ENCODE results near the gene ADAP1. TPM values are rescaled to one million over a fixed set of nuclear protein-coding genes. Genes with fewer than 3 reads are reported as not detected.
A peak's percentile ranks its signal among the peaks of the same experiment; 100 is the strongest.

The ADAP1 gene
- total and polyA plus RNA-seq, 2 of the 13 experiments (the other 11 are each of a cell fraction or from before 2014, with no cell fraction given) = 10.5 to 24.6 TPM

DNA sequence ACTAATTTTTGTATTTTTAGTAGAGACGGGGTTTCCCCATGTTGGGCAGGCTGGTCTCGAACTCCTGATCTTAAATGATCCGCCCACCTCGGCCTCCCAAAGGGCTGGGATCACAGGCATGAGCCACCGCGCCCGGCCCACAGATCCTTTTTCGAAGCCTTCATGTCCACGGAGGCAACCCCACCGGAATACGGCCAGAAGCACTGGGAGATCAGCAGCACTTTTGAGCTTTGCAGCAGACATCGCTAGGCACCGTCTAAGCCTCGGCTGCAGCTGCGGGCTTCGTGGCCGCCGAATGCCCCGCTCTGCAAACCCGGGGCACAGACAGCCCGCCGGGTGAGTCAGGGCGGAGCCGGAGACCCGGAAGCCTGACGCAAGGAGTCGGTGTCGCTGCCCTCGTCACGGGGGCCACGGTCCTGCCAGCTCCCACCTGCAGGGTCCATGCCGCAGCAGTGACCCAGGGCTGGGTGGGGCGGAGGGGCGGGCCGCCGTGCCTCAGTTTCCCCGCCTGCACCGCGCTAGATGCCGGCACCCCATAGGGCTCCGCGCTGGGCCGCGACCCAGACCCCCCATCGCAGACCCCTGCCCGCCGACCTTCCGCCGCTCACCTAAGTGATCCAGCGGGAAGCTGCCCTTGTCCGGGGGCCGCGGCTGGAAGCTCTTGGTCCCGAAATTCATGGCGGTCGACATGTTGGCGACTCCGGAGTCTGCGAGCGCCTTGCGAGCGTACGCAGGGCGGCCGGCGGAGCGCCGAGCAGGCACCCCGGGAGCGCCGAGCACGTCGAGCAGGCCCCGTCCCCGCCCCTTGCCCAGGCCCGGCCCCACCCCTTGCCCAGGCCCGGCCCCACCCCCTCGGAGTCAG lies 20.6 kb upstream of the ADAP1 start, which contains the start of gene COX19 (continued):
- TF ChIP-seq ZNF121 (CRISPR knock-in tag; IDR thresholded peaks at IDR 0.05) (0 out of 2 replicates have a peak, but pooled peaks have one; percentile 21), SP140L (CRISPR knock-in tag; IDR thresholded peaks at IDR 0.05; ENCODE audit: borderline replicate concordance) (no peak), KDM5A (IDR thresholded peaks at IDR 0.05; ENCODE audit: borderline replicate concordance, low read length) (peak; percentile 66; the same call in 1 of the 2 replicates), SPEN (CRISPR knock-in tag; IDR thresholded peaks at IDR 0.05; ENCODE audit: low read depth) (peak; percentile 85), POLR2G (IDR thresholded peaks at IDR 0.05; ENCODE audit: low read depth, low read length) (peak; percentile 79), ZNF724P (CRISPR knock-in tag; IDR thresholded peaks at IDR 0.05; ENCODE audit: borderline replicate concordance) (peak; percentile 83), ZNF34 (CRISPR knock-in tag; IDR thresholded peaks at IDR 0.05; ENCODE audit: borderline replicate concordance) (0 out of 2 replicates have a peak, but pooled peaks have one; percentile 80), ZFYVE20 (CRISPR knock-in tag; IDR thresholded peaks at IDR 0.05; ENCODE audit: borderline replicate concordance, low read depth) (0 out of 2 replicates have a peak, but pooled peaks have one; percentile 75), SRF (IDR thresholded peaks at IDR 0.05; ENCODE audit: low read depth, low read length) (peak; percentile 98), GZF1 (CRISPR knock-in tag; IDR thresholded peaks at IDR 0.05) (no peak), ARNT2 (CRISPR knock-in tag; IDR thresholded peaks at IDR 0.05; ENCODE audit: low read depth) (peak; percentile 89), ZNF672 (CRISPR knock-in tag; IDR thresholded peaks at IDR 0.05) (0 out of 2 replicates have a peak, but pooled peaks have one; percentile 61), SAP130 (CRISPR knock-in tag; IDR thresholded peaks at IDR 0.05; ENCODE audit: low read depth) (peak; percentile 75)
- TF ChIP-seq, protein P1, sequence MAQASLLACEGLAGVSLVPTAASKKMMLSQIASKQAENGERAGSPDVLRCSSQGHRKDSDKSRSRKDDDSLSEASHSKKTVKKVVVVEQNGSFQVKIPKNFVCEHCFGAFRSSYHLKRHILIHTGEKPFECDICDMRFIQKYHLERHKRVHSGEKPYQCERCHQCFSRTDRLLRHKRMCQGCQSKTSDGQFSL (CRISPR knock-in tag; IDR thresholded peaks at IDR 0.05) = peak; percentile 29; the same call in 1 of the 2 replicates
- TF ChIP-seq, protein P2, sequence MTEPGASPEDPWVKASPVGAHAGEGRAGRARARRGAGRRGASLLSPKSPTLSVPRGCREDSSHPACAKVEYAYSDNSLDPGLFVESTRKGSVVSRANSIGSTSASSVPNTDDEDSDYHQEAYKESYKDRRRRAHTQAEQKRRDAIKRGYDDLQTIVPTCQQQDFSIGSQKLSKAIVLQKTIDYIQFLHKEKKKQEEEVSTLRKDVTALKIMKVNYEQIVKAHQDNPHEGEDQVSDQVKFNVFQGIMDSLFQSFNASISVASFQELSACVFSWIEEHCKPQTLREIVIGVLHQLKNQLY (CRISPR knock-in tag; IDR thresholded peaks at IDR 0.05) = no peak
- TF ChIP-seq, protein P3, sequence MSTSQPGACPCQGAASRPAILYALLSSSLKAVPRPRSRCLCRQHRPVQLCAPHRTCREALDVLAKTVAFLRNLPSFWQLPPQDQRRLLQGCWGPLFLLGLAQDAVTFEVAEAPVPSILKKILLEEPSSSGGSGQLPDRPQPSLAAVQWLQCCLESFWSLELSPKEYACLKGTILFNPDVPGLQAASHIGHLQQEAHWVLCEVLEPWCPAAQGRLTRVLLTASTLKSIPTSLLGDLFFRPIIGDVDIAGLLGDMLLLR (CRISPR knock-in tag; IDR thresholded peaks at IDR 0.05) = peak; percentile 73
- TF ChIP-seq, protein P4, sequence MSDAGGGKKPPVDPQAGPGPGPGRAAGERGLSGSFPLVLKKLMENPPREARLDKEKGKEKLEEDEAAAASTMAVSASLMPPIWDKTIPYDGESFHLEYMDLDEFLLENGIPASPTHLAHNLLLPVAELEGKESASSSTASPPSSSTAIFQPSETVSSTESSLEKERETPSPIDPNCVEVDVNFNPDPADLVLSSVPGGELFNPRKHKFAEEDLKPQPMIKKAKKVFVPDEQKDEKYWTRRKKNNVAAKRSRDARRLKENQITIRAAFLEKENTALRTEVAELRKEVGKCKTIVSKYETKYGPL (CRISPR knock-in tag; IDR thresholded peaks at IDR 0.05) = no peak
- TF ChIP-seq, protein P5, sequence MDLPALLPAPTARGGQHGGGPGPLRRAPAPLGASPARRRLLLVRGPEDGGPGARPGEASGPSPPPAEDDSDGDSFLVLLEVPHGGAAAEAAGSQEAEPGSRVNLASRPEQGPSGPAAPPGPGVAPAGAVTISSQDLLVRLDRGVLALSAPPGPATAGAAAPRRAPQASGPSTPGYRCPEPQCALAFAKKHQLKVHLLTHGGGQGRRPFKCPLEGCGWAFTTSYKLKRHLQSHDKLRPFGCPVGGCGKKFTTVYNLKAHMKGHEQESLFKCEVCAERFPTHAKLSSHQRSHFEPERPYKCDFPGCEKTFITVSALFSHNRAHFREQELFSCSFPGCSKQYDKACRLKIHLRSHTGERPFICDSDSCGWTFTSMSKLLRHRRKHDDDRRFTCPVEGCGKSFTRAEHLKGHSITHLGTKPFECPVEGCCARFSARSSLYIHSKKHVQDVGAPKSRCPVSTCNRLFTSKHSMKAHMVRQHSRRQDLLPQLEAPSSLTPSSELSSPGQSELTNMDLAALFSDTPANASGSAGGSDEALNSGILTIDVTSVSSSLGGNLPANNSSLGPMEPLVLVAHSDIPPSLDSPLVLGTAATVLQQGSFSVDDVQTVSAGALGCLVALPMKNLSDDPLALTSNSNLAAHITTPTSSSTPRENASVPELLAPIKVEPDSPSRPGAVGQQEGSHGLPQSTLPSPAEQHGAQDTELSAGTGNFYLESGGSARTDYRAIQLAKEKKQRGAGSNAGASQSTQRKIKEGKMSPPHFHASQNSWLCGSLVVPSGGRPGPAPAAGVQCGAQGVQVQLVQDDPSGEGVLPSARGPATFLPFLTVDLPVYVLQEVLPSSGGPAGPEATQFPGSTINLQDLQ (CRISPR knock-in tag; IDR thresholded peaks at IDR 0.05) = peak; percentile 89
- TF ChIP-seq, protein P6, sequence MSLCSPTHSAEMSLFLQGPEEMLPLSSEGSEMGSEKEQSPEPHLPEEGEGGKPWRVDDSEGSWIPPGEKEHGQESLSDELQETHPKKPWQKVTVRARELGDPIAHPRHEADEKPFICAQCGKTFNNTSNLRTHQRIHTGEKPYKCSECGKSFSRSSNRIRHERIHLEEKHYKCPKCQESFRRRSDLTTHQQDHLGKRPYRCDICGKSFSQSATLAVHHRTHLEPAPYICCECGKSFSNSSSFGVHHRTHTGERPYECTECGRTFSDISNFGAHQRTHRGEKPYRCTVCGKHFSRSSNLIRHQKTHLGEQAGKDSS (CRISPR knock-in tag; IDR thresholded peaks at IDR 0.05; ENCODE audit: borderline replicate concordance, low read depth) = peak; percentile 95
